CD4-positive, CD25-positive, alpha-beta regulatory T cell (primary cell): ENCODE data around the gene PITHD1. TPM values are rescaled to one million over a fixed set of nuclear protein-coding genes. Genes with fewer than 3 reads are reported as not detected.
"Not testable (repeated sequence)": the region's sequence is repeated elsewhere in the genome, so short reads cannot be mapped to it uniquely, and the experiment has no call there.

Experiments used
- ATAC-seq, 2 donors: fragments of 150-1000 bp; cut with Tn5 transposase; one replicate each; pipeline ENCODE4 v1.10.0; 2021; ENCODE audit warnings: low read depth in 2 of 2, moderate number of reproducible peaks in 2 of 2, moderate library complexity in 1 of 2
- DNase-seq, 3 donors: peaks; one replicate each; pipeline versions ENCODE4 v3.0.0 to v3.0.0-alpha.2; 2012 to 2022; ENCODE audit warnings: mixed read lengths in 1 of 3
- H3K27ac ChIP-seq: one replicate; pipeline ENCODE4 v1.7.0; 2013; ENCODE audit warnings: mild to moderate bottlenecking, low read length; ENCODE audit not compliant: insufficient read depth, poor library complexity, severe bottlenecking
- H3K27me3 ChIP-seq: one replicate; pipeline ENCODE4 v1.7.0; 2013; ENCODE audit warnings: low read length; ENCODE audit not compliant: control insufficient read depth, insufficient read depth
- H3K36me3 ChIP-seq: one replicate; pipeline ENCODE4 v1.7.0; 2013; ENCODE audit warnings: mild to moderate bottlenecking, low read length, moderate library complexity; ENCODE audit not compliant: control insufficient read depth, insufficient read depth
- H3K4me1 ChIP-seq: 2 replicates; pipeline ENCODE4 v1.7.0; 2013; ENCODE audit warnings: mild to moderate bottlenecking, low read length; ENCODE audit not compliant: insufficient read depth, control insufficient read depth, poor library complexity, severe bottlenecking
- H3K4me3 ChIP-seq: one replicate; pipeline ENCODE4 v1.7.0; 2013; ENCODE audit warnings: low read depth, mild to moderate bottlenecking, low read length, moderate library complexity
- H3K9me3 ChIP-seq, 2 experiments: 1 replicate in 1 of 2; 2 replicates in 1 of 2; pipeline ENCODE4 v1.7.0; 2013; ENCODE audit warnings: low read length in 2 of 2, mild to moderate bottlenecking in 1 of 2, moderate library complexity in 1 of 2; ENCODE audit not compliant: control insufficient read depth in 2 of 2
- H3K27ac Mint-ChIP-seq, 3 donors: one replicate each; pipeline ENCODE4 v1.8.0; 2020 to 2022; ENCODE audit warnings: mild to moderate bottlenecking in 3 of 3, mixed read lengths in 3 of 3, moderate library complexity in 2 of 3
- H3K27me3 Mint-ChIP-seq: one replicate; pipeline ENCODE4 v1.8.0; 2022; ENCODE audit warnings: mild to moderate bottlenecking, mixed read lengths
- H3K36me3 Mint-ChIP-seq: one replicate; pipeline ENCODE4 v1.8.0; 2020; ENCODE audit warnings: mixed read lengths
- H3K4me1 Mint-ChIP-seq, 4 donors: one replicate each; pipeline ENCODE4 v1.8.0; 2020 to 2022; ENCODE audit warnings: mixed read lengths in 4 of 4, mild to moderate bottlenecking in 1 of 4
- H3K4me3 Mint-ChIP-seq, 4 donors: one replicate each; pipeline ENCODE4 v1.8.0; 2020 to 2022; ENCODE audit warnings: mild to moderate bottlenecking in 4 of 4, mixed read lengths in 4 of 4, moderate library complexity in 3 of 4
- H3K9me3 Mint-ChIP-seq, 7 donors: one replicate each; pipeline ENCODE4 v1.8.0; 2020 to 2022; ENCODE audit warnings: mixed read lengths in 7 of 7, mild to moderate bottlenecking in 3 of 7, moderate library complexity in 2 of 7
- polyA plus RNA-seq, 4 donors: library from polyadenylated mRNA; unstranded; fragments of 300-500 nt; fragmentation: Illumina TruSeq; gene quantifications; one replicate each; pipeline ENCODE4 v1.2.3, GENCODE V29; 2021
- total RNA-seq: library from RNA; stranded (reverse); gene quantifications from one replicate; pipeline ENCODE4 v1.2.3, GENCODE V29; 2022

The PITHD1 gene
- total RNA-seq (85.8 TPM), polyA plus RNA-seq (10 to 100 TPM; 72.6 to 98.9 (median 78.1) TPM)

GRCh38 chr1:23777979-23778814 is at the start of gene PITHD1:
Gene PITHD1 (plus strand): TSS chr1:23778418. CDS start chr1:23778516, 98 bp downstream.
- H3K36me3 ChIP-seq, result peaks cover 8% of the 10 kb centered on the region
- Mint-ChIP-seq H3K4me1 (peaks cover 18 to 61% (median 29%) of the 10 kb centered on the region in 4 donors), H3K4me3 (peak within 1 kb of the TSS; percentile 90 to 96 (median 94)), H3K27ac (peak within 1 kb of the TSS; percentile 89 to 98 (median 98)), H3K9me3 (no peaks in the 10 kb centered on the region), H3K36me3 (peaks cover 8% of the 10 kb centered on the region), H3K27me3 (no peaks in the 10 kb centered on the region)
- no peaks in the 10 kb centered on the region for H3K9me3 ChIP-seq
- no peaks in the 10 kb centered on the region for H3K27me3 ChIP-seq
- ATAC-seq (peak; percentile 82 to 83), DNase-seq (peak; percentile 75 to 89 (median 83))
- peaks cover 15% of the 10 kb centered on the region for H3K4me1 ChIP-seq
- peak within 1 kb of the TSS; percentile 84 for H3K27ac ChIP-seq
- peak within 1 kb of the TSS; percentile 98 for H3K4me3 ChIP-seq

- no peaks in the 10 kb centered on the region for H3K9me3 ChIP-seq
- no peak overlapping the region for H3K4me3 ChIP-seq
- Mint-ChIP-seq H3K4me3 (no peak overlapping the region), H3K27ac (no peak overlapping the region), H3K4me1 (peaks cover 0 to 7% (median 2%) of the 10 kb centered on the region in 4 donors), H3K36me3 (peaks cover 12% of the 10 kb centered on the region), H3K27me3 (no peaks in the 10 kb centered on the region), H3K9me3 (no peaks in the 10 kb centered on the region)
- H3K4me1 ChIP-seq, result no peaks in the 10 kb centered on the region
- no peak overlapping the region for H3K27ac ChIP-seq
- H3K27me3 ChIP-seq, result no peaks in the 10 kb centered on the region
- no peak for DNase-seq
- H3K36me3 ChIP-seq, result no peaks in the 10 kb centered on the region
- ATAC-seq, result no peak
Observed at GRCh38 chr1:23732363-23733224, 45.6 kb upstream of the PITHD1 start.

- not testable (repeated sequence) for H3K27ac ChIP-seq, H3K27me3 ChIP-seq, H3K4me1 ChIP-seq, H3K9me3 ChIP-seq, DNase-seq, H3K4me1 Mint-ChIP-seq, H3K27me3 Mint-ChIP-seq, H3K36me3 ChIP-seq, H3K4me3 Mint-ChIP-seq, H3K27ac Mint-ChIP-seq, ATAC-seq, H3K9me3 Mint-ChIP-seq, H3K4me3 ChIP-seq
- peaks cover 12% of the 10 kb centered on the region for H3K36me3 Mint-ChIP-seq
Observed at GRCh38 chr1:23733281-23733680, 44.9 kb upstream of the PITHD1 start.

DNA sequence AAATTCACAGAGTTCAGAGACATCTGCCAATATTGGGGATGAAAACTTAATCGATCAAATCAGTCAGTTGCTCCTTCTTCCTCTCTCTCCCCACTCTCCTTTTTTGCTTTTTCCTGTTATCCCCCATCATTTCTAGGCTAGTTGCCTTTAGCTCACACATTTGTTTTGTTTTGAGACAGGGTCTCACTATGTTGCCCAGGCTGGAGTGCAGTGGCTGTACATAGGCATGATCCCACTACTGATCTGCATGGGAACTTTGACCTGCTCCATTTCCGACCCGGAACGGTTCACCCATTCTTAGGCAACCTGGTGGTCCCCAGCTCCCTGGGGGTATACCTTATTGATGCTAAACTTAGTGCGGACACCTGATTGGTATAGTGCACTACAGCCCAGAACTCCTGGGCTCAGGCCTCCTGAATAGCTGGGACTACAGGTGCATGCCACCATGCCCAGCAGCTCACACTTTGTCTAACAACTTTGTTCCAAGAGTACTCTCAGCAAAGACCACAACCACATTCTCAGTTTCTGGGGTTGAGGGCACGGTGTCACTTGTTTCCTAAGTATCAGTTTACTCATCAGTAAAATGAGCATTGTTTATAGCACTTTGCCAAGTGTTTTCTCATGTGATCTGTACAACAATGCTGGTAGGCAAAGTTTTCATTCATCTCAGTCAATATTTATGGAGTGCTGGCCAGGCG is 41.6 kb upstream of the PITHD1 start:
- peak overlapping the region in 1 of 3 donors; percentile 7 for H3K27ac Mint-ChIP-seq
- ATAC-seq, result no peak

GRCh38 chr1:23741609-23742008 is 36.6 kb upstream of the PITHD1 start:
- H3K27me3 ChIP-seq, result no peaks in the 10 kb centered on the region
- H3K4me3 Mint-ChIP-seq, result peak overlapping the region; percentile 89 to 94 (median 92)
- H3K27ac Mint-ChIP-seq, result peak overlapping the region; percentile 32 to 94 (median 74)
- H3K4me3 ChIP-seq, result no peak overlapping the region
- no peak overlapping the region for H3K27ac ChIP-seq
- peaks cover 22% of the 10 kb centered on the region for H3K4me1 ChIP-seq
- peaks cover 12 to 37% (median 21%) of the 10 kb centered on the region in 4 donors for H3K4me1 Mint-ChIP-seq
- no peak for ATAC-seq
- no peaks in the 10 kb centered on the region for H3K36me3 ChIP-seq
- H3K27me3 Mint-ChIP-seq, result no peaks in the 10 kb centered on the region
- H3K9me3 ChIP-seq, result no peaks in the 10 kb centered on the region
- H3K36me3 Mint-ChIP-seq, result peaks cover 1% of the 10 kb centered on the region
- no peak for DNase-seq
- H3K9me3 Mint-ChIP-seq, result no peaks in the 10 kb centered on the region

More for the DNA sequence above, 41.6 kb upstream of the PITHD1 start:
- Mint-ChIP-seq H3K9me3 (no peaks in the 10 kb centered on the region), H3K27me3 (no peaks in the 10 kb centered on the region), H3K4me1 (peaks cover 0 to 3% (median 0%) of the 10 kb centered on the region in 4 donors), H3K4me3 (no peak overlapping the region), H3K36me3 (peaks cover 6% of the 10 kb centered on the region)
- no peak for DNase-seq
- H3K27me3 ChIP-seq, result no peaks in the 10 kb centered on the region
- H3K27ac ChIP-seq, result no peak overlapping the region
- no peak overlapping the region for H3K4me3 ChIP-seq
- no peaks in the 10 kb centered on the region for H3K9me3 ChIP-seq
- no peaks in the 10 kb centered on the region for H3K4me1 ChIP-seq
- H3K36me3 ChIP-seq, result no peaks in the 10 kb centered on the region

GRCh38 chr1:23742670-23743286 is 35.4 kb upstream of the PITHD1 start:
- Histone ChIP-seq H3K27ac (peak overlapping the region; percentile 82), H3K9me3 (no peaks in the 10 kb centered on the region), H3K27me3 (no peaks in the 10 kb centered on the region), H3K4me3 (peak overlapping the region; percentile 84), H3K36me3 (no peaks in the 10 kb centered on the region), H3K4me1 (peaks cover 24% of the 10 kb centered on the region)
- Mint-ChIP-seq H3K36me3 (peaks cover 4% of the 10 kb centered on the region), H3K27me3 (no peaks in the 10 kb centered on the region), H3K4me3 (peak overlapping the region; percentile 89 to 94 (median 92)), H3K27ac (peak overlapping the region; percentile 86 to 95 (median 94)), H3K4me1 (peaks cover 18 to 49% (median 32%) of the 10 kb centered on the region in 4 donors), H3K9me3 (no peaks in the 10 kb centered on the region)
- DNase-seq (no peak), ATAC-seq (peak; percentile 18 to 45)
